ENCODE measurements around the gene ZNF557.

GRCh38 chr19:7088999-7089398, 19.5 kb downstream of the ZNF557 start:
- TF ChIP-seq POLR2A (IDR thresholded peaks at IDR 0.05) (no peak), EP300 (IDR thresholded peaks at IDR 0.05) (no peak)

All from sigmoid colon (tissue), 4 donors.